NCI-H2107 treated with DMSO at 0.1 percent for 48 hours (cell line): ENCODE results near the gene PSME2.
A peak's percentile ranks its signal among the peaks of the same experiment; 100 is the strongest.

Experiments used
- DNase-seq: peaks from one replicate; lab custom pipeline; 2025; ENCODE audit not compliant: unreplicated experiment; lab: John Stamatoyannopoulos, UW

The PSME2 gene, protein sequence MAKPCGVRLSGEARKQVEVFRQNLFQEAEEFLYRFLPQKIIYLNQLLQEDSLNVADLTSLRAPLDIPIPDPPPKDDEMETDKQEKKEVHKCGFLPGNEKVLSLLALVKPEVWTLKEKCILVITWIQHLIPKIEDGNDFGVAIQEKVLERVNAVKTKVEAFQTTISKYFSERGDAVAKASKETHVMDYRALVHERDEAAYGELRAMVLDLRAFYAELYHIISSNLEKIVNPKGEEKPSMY

DNA sequence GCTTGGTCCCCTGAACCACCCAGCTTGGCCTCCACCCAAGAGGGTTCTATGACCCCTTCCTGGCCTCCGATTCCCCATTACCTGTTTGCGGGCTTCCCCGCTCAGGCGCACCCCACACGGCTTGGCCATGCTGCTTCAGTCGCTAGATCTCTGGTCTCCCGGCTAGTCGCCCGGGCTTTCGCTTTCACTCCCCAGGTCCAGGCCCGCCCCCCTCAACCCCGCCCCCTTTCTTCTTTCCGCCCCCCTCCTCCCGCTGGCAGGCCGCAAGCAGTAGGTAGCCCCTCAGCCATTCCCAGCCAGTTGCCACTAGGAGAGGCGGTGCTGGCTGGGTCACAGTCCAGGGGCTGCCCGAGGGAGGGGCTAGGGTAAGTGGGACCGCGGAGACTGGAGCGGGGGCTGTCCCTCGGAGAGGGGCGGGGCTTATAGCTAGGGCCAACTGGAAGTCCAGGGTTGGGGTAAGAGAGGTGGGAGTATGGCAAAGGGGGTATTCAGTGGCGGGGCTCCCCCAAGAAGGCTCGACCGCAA lies at the start of gene PSME2:
Gene PSME2, minus strand, starts transcription at position 158 of the 525 bp plus-strand sequence. Its CDS starts 29 bp downstream, at position 129.
- DNase-seq, result peak; percentile 97

DNA sequence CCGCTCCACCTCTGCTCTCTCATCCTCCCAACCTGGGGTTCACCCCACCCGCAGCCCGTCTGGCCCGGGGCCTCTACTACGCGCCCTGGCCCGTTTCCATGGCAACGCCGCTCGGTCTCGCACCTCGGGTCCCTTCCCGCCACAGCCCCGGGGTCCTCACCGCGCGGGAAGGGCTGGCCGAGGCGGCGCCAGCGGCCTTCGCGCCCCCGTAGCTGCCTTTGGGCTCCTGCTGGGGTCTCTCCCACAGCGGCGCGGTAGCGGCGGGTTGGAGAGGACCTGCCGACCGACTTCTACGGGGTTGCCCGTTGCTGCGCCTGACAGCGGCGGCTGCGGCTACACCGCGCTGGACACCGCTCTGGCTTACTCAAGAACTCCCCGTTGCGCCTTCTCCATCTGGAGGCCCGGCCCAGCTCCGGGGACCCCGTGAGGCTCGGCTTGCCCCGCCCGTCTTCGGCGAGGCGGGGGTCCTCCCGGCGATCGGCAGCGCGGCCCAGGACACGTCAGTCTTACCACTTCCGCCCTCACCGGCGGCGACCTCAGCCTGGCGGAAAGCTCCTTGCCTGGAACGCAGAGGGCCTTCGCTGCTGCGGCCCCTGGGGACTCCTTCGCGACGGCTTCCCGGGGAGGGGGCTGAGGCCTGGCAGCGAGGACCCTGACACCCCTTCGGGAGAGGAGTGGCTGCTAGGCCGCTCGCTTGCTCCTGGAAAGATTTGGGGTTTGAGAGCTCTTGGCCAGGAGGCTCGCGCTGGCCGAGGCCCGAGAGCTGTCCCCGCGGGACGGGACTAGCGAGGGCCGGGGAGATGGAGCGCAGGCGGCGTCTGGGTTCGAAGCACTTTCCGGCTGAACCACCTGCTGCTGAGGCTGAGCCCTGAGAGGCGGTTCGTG lies 49.0 kb upstream of the PSME2 start, which contains the start of gene TM9SF1:
Gene TM9SF1, minus strand, starts transcription at position 256 of the 885 bp plus-strand sequence. CDS start 422 bp downstream, outside the sequence.
- peak; percentile 59 for DNase-seq

DNA sequence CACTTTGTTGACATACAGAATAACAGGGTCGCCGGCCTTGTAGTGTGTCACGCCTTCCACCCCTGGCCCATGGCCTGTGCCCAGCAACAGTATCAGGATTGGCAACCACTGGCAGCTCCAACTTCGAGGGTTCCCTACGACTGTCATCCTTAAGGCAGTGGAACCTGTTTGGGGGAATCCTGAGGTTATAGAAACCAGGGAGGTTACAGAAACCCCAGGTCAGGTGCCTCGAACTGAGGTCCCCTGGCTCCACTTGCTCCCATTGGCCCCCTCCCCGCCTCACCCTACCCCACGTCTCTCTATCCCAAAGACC lies 48.4 kb upstream of the PSME2 start:
- DNase-seq, result no peak

DNA sequence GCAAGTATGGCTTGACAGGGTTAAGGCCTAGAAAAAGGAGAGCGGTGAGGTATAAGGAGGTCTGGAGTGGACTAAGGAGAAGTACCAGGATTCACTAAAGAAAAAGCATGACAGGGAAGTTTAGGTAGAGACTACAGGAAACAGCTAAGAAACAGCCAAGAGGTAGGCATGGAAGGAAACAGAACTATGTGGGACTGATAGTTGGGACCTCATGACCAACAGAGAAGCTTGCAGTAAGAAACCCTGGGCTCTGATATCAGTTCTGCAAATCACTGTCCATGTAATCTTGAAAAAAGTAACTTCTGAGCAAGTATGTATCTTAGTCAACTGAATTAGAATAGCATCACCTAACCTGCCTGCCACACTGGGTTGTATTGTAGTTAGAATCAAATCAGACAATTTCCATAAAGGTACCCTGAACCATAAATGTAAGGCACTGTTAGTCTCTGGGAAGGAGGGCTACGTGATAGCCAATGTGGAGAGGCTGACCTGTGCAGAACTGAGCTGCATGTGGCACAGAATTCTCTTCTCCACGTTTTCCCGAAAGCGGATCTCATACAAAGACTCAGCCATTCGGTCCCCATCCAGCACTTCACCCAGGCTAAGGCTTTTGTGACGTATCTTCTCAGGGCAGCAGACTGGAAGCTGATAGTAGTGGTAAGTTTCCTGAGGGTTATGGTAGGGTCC lies 47.9 kb upstream of the PSME2 start:
- no peak for DNase-seq

DNA sequence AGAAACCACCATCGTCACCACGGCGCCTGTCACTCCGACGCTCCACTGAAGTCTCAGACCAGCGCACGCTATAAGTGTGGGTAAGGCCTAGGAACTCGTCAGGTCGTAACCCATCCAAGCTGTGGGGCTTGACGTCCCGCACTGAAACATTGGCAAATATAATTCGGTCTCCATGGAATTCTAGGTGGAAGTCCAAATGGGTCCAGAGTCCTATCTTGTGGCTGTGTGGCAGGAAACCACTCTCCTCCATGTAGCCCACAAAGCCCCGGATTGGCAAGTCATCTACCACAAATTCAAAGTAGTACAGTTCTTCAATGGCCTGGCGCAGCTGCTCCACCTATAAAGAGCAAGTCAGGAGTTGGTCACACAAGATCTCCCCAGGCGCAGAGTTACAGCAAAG lies 46.5 kb upstream of the PSME2 start:
- DNase-seq, result no peak

DNA sequence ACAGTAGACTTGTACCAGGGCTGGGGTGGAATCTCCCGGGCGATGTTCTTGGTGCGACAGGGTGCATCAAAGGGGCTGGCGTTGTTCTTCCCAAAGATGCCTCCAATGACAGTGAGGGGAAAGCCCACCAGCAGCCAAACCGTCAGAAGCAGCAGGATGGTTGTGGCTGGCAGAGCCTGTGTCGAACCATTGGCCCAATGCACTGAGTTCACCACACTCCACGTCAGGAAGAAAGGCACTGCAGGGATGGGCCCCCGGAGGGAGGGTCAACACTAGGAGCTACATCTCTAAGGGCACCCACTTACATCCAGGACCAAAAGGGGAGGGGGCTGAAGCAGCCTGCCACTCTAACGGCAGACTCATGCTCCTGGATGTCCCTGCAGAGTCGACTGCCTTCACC lies 44.0 kb upstream of the PSME2 start:
- no peak for DNase-seq

DNA sequence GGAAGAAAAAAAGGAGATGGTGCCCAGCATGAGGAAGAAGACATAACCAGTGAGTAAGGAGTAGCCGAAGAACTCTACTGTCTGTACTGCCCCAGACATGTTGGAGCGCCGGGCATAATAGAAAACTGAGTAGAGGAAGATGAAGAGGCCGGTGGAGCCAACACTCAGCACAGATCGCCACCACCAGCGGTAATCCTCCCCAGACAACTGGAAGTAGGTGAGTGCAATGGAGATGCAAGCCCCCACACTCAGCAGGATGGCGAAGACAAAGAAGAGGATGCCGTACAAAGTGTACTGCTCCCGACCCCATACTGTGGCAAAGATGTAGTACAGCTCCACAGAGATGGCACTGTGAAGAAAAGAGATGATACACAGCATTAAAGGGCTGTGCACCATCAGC lies 43.0 kb upstream of the PSME2 start:
- no peak for DNase-seq

DNA sequence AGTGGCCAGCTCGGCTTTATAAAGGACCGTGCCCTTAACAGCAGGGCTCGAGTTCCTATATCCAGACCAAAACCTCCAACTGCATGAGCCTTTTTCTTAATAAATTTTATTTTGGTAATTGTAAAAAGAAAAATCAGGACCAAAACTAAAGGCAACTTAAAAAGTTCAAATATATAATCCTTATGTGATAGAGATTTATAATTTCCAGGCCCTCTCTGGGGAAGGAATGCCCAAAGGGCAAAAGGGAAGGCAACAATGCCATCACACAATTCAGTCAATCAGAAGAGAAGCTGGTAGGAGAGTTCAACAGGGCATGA lies 42.6 kb upstream of the PSME2 start:
- no peak for DNase-seq

DNA sequence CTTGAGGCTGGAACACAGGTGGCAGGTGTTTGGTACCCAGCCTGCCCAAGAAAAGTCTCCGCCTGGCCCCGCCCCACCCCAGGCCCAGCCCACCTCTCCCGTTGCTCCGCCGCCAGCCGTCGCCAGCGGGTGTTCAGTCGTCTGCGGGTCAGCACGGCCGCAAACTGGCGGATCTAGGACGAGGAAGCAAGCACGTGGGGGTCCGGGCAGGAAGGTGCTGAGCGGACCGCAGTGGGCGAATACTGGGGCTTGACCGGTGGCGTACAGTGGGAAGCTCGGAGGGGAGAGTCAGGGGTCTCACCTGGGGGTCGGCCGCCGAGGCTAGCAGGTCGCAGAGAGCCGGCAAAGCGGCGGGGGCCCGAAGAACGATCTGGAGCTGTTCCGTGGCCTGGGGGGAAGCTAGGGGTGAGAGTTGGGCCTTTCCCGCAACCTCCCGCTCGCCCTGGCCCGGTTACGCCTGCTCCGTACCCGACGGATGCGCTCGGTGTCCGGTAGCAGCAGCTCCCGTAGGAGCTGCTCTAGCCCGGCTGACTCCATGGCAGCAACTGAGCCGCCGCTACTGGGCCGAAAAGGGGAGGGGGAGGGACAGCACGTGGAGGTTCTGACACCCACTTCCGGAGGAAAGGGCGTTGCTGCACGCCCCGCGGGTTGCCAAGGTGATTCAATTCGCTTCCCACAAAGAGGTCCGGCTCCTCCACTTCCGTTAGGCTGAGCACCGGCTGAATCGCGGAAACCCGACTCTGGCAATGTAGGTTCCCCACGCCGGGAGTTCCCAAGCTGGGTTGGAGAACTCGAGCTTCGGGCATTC lies 42.0 kb upstream of the PSME2 start, which contains the start of gene IPO4:
Gene IPO4, minus strand, starts transcription at position 566 of the 808 bp plus-strand sequence. Its CDS starts 29 bp downstream, at position 537.
- DNase-seq, result peak; percentile 98

DNA sequence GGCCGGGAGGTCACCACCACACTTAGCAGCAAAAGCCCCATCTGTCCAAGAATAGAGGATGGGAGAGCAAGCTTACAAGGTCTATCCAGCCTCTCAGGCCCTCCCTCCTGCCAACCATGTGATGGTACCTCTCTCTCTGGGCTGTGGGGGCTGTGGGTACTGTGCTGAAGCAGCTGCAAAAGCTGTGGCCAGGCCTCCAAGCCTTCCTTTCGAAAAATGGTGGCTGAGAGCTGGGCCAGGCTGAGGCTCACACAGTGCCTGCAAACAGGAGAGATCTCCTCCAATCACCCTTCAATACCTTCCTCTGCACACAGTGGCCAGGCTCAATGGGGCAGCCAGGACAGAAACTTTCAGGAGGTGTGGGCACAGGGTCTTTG lies 41.1 kb upstream of the PSME2 start:
- DNase-seq, result no peak

DNA sequence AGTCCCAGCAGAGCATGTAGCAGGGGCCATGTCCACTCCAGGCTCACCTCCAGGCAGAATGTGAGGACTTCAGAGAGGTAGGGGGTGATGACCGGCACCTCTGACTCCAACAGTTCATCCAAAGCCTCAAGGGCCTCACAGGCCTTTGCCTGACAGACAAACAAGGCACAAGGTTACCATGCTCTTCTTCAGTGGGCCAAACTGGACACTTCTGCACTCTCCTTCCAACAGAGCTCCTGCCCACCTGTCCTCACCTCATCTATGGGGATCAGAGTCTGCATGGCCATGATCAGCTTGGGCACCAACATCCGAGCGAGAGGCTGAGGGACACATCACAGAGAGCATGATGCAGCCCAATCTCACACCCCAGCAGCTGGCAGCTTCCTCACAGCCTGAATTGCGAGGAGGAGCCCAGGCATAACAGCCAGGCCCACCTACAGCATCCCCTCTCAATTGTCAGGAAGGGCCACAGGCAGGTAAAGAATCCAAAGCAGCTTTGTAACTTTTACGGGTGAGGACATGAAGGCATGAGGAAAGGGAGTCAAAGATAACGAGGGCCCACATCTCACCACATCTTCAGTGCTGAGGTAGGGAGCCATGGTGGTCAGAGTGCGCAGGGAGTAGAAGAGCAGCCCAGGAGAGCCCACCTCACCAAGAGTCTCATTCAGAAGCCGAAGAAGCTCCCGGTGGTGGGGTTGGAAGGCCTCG lies 40.6 kb upstream of the PSME2 start:
- DNase-seq, result no peak

DNA sequence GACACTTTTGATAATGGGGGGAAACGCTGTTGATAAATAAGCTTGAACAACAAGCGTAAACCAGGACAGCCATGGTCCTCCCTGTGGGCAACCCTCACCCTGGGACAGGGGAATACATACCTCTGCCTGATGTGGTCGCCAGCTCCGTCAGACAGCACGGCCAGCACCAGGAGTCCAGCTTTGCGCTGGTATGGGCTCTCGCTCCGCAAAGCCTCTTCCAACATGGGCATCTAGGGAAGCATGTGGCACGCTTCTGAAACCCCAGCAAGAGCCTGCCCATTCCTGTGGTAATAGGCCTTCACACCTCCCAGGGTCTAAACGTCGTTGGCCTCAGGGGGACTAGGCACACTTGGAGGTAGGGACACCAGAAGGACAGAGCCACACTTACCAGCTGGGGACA lies 39.3 kb upstream of the PSME2 start:
- no peak for DNase-seq

DNA sequence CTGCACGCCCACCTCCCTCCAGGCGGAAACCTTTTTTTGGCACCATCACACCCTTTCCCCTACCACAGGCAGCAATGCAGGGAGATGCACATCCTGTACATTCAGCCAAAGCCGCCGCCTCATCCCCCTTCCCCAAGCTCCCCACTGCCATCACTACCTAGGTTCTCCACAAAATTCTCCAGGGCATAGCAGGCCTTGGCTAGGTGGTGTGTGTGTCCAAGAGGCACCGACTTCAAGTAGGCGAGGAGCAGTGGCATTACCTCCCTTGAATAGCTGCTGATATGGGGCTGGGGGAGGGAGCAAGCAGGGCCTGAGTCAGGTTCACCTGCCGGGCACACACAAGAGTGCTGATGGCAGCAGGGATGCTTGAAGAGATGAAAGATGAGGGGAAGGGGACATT lies 38.6 kb upstream of the PSME2 start:
- DNase-seq, result no peak

DNA sequence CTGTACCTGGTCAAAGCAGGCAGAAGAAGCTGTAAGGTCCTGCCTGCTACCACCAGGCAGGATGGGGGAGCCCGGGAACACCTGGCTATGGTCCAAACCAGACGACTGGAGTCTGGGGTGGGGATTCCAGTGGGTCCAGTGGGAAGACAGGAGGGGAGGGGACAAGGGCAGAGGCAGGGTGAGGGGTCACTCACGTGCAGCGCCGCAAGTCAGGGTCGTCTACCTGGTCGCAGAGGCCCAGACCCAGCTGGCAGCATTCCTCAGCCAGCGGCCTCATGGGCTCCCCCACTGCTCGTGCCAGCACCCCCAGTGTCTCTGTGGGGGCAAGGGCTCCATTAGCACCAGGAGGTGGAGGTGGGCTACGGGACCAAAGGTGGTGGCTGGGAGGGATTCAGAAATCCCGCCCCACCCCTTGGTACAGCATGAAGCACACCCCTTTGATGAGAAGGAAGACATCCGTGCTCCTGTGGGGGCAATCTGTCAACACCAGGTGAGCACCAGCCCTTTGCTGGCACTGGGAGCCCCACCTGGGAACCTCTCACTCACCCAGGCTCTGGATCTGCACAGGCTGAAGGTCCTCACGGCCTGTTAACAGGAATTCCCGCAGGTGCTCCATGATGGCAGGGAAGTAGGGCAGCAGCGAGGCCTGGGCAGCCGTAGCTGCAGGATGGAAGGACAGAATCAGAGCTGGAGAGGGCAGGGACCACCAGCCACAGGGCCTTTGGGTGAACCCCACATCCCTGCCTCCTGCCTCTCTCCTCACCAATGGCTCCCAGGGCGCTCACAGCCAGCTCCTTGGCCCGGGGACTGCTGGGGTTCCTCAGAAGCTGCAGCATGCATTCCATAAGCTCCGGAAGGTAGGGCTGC lies 37.9 kb upstream of the PSME2 start:
- no peak for DNase-seq

DNA sequence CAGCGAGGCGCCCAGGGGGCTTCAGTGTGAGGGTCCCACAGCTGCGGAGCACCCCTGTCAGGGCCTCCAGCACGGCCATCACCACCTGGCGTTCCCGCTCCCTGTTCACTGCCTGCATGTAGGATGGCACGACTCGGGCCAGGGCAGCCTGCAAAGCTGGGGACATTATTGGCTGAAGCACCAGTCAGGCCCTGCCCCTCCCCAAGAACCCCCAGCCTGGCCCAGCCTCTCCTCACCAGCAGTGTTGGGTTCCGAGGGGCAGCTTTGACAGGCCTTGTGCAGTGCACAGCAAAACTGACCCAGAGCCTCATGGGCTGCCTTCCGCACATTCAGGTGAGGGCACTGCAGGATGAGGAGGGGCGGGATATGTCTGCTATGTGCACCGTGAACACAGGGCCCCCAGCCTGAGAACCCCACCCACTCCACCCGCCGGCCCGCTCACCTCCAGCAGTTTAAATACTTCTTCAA lies 36.6 kb upstream of the PSME2 start:
- no peak for DNase-seq

DNA sequence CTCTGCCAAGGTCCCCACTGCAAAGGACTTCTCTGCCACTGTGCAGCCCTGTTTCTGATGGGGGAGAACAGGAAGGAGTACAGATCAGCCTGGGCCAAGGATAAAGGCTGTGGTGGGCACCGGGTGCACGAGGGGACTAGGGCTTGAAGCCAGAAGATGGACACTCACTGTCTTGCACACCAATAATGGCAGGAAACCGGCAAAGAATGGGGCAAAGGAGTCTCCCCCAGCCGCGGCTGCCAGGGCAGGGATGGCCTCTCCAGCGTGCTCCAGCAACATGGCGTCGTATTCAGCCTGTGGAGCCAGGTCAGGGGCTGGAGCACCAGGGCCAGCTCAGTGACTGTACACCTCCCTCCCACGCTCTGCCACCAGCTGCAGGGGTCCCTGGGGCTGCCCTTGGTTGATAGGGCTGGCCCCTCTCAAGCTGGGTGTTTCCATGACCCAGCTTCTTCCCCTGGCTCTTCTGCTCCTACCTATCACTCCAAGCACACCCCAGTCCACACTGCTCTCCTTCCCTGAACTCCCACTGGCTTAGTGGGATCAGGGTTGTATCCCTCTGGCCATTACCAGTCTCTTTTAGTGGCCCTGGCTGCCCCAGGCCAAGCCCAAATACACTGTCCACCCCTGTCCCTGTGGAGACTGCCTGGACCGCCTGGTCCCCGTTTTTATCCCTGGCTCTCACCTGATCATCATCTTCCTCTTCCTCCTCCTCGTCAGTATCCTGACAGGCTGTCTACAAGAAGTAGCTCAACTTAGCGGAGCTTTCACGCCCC lies 35.9 kb upstream of the PSME2 start:
- no peak for DNase-seq

DNA sequence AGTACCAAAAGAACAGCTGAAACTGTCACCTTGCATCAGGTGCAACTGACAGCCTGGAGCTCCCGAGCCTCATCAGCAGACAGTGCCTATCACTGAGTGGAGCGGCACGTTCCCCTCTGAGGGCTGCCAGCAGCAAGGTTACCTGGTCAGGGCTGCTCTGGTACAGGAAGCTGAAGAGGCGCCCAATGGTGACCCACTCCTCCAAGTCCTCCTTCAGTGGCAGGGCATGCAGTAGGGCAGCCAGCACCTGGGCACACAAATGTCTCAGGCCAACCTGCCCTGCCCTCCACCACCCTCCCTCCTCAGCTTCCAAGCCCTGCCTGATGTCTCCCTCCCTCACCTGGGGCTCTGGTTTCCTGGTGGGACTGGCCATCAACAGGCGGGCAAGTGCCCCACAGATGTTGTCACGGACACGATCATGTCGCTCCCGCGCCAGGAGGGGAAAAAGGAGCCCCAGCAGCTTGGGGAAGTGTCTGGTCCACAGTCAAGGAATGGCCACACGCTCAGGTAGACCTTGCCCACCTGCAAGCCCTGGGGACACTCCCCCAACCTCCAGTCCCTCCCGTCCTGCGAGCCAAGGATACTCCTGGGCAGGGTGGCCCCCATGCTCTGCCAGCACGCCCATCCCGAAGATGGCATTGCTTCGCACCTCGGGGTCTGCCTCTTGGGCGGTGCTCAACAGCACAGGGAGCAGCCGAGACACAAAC lies 35.1 kb upstream of the PSME2 start:
- no peak for DNase-seq
